Measurements from ENCODE around the gene CPA1. TPM values are rescaled to one million over a fixed set of nuclear protein-coding genes. Genes with fewer than 3 reads are reported as not detected.

CPA1 gene
- total RNA-seq, 1 experiment from 2014 or later, result not detected

DNA sequence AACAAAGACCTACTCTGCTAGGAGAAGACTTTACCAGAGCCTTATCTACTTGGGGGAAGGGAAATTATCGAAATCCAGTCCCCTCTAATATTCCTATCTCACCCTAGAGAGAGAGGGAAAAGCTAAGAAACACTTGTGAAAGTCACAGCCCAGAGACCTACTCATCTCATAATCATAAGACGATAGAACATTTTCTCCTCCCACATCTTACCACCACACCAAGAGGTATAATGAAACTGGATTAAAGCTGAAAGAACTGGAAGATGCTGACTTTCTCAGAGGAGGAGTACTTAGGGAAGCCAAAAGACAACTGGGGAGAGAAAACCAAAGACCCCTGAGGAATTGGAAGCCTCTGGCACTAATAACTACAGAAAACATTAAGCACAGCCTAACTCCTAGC lies 46.5 kb upstream of the CPA1 start:
- Mint-ChIP-seq H3K27me3 (ENCODE audit: low read depth) (no peaks in the 10 kb centered on the region), H3K36me3 (ENCODE audit: insufficient read depth in 1 of 3, low read depth in 3 of 3) (no peaks in the 10 kb centered on the region), H3K4me1 (peaks cover 12 to 16% of the 10 kb centered on the region in 2 experiments), H3K27ac (no peak overlapping the region), H3K9me3 (no peaks in the 10 kb centered on the region), H3K4me3 (no peak overlapping the region)
- Histone ChIP-seq H3T11ph (ENCODE audit: low read length) (no peak overlapping the region), H3K56ac (ENCODE audit: insufficient read length, low read depth, low read length) (no peak overlapping the region), H4K20me1 (ENCODE audit: control insufficient read depth, insufficient read depth, insufficient read length) (no peaks in the 10 kb centered on the region), H3K27ac (ENCODE audit: insufficient read length, low read depth, low read length) (no peak overlapping the region), H4K5ac (ENCODE audit: insufficient read length, low read depth, low read length) (no peak overlapping the region), H3K9ac (ENCODE audit: extremely low read depth, insufficient read length, low read length) (no peak overlapping the region), H3K14ac (ENCODE audit: insufficient read depth, low read length) (no peak overlapping the region), H3K4me2 (ENCODE audit: insufficient read depth, insufficient read length, low read length) (no peak overlapping the region), H3K79me1 (ENCODE audit: insufficient read depth, low read depth, low read length, poor library complexity, severe bottlenecking) (no peaks in the 10 kb centered on the region), H3K23ac (ENCODE audit: insufficient read length, low read depth, low read length) (no peak overlapping the region), H4K8ac (replicated peaks; ENCODE audit: insufficient read length, low read depth, low read length) (no peak overlapping the region), H2BK12ac (ENCODE audit: insufficient read length, low read depth, low read length) (no peak overlapping the region), H2BK120ac (ENCODE audit: low read depth, low read length, poor library complexity, severe bottlenecking) (no peak overlapping the region), H3K27me3 (ENCODE audit: insufficient read depth, low read length) (no peaks in the 10 kb centered on the region), H3K23me2 (ENCODE audit: insufficient read length, low read depth, low read length, poor library complexity, severe bottlenecking) (no peaks in the 10 kb centered on the region), H3K4me1 (ENCODE audit: insufficient read depth, low read length) (peaks cover 6% of the 10 kb centered on the region; the same call in 1 of the 2 replicates), H2BK20ac (ENCODE audit: low read depth, low read length, poor library complexity, severe bottlenecking) (no peak overlapping the region), H3K9me3 (ENCODE audit: control insufficient read depth, low read depth, low read length) (no peaks in the 10 kb centered on the region), H4K91ac (ENCODE audit: insufficient read length, low read depth, low read length) (no peak overlapping the region), H3K18ac (ENCODE audit: insufficient read length, low read depth, low read length) (no peak overlapping the region), H2BK15ac (ENCODE audit: low read depth, low read length) (no peak overlapping the region), H2BK5ac (ENCODE audit: insufficient read length, low read length) (no peak overlapping the region), H2AK5ac (ENCODE audit: insufficient read length, low read length) (no peak overlapping the region), H3K79me2 (ENCODE audit: insufficient read depth, low read length) (no peaks in the 10 kb centered on the region), H3K4ac (ENCODE audit: low read depth, low read length) (no peak overlapping the region), H2AFZ (ENCODE audit: low read length) (no peak overlapping the region)
- no CpG with 5 or more reads among the region's 2 CpGs for WGBS (ENCODE audit: extremely low coverage, insufficient read length, low lambda C conversion rate)
- DNase-seq, result no peak
- TF ChIP-seq, protein P1, sequence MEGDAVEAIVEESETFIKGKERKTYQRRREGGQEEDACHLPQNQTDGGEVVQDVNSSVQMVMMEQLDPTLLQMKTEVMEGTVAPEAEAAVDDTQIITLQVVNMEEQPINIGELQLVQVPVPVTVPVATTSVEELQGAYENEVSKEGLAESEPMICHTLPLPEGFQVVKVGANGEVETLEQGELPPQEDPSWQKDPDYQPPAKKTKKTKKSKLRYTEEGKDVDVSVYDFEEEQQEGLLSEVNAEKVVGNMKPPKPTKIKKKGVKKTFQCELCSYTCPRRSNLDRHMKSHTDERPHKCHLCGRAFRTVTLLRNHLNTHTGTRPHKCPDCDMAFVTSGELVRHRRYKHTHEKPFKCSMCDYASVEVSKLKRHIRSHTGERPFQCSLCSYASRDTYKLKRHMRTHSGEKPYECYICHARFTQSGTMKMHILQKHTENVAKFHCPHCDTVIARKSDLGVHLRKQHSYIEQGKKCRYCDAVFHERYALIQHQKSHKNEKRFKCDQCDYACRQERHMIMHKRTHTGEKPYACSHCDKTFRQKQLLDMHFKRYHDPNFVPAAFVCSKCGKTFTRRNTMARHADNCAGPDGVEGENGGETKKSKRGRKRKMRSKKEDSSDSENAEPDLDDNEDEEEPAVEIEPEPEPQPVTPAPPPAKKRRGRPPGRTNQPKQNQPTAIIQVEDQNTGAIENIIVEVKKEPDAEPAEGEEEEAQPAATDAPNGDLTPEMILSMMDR (conservative IDR thresholded peaks at IDR 0.05), result no peak
